NCI-H128 (cell line): ENCODE measurements around the gene C11orf21.
"Not testable (repeated sequence)": the region's sequence is repeated elsewhere in the genome, so short reads cannot be mapped to it uniquely, and the experiment has no call there.

Source experiments
- DNase-seq: peaks from one replicate; lab custom pipeline; 2025; ENCODE audit not compliant: unreplicated experiment; lab: John Stamatoyannopoulos, UW

The C11orf21 gene

DNA sequence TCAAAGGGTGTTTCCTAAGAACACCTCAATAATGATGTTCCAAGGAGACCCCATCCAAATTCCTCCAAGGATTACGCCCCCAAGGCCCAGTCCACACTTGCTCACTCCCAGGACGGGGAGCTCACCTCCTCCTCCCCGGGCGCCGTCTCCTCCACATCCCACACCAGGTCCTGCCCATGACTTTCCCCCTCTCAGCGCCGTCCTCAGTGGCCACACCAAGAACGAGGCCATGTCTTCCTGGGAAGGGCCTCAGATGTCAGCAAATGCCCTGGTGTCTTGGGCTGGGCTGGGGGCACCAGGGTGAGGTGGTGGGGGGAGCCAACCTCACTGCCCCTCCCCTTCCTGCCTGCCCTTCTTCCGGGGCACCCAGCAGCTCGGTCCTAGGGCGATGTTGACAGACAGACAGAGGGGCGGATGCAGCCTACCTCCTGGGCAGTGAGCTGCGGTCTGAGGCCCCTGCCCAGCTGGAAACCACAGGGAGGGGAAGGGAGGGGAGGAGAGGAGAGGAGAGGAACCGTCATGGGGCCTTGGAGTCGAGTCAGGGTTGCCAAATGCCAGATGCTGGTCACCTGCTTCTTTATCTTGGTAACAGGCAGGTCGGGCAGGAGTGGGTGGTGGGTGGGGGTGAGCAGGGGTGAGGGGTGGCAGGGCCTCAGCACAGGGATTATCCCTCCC, at the start of gene C11orf21, which contains the start of gene TSPAN32:
C11orf21 (minus strand) TSS at position 288 of the 675 bp plus-strand sequence; CDS start at position 178, 110 bp downstream.
TSPAN32 (plus strand) TSS at position 383 of the 675 bp plus-strand sequence; CDS start at position 520, 137 bp downstream.
- DNase-seq, result no peak

GRCh38 chr11:2348986-2349385, 47.3 kb upstream of the C11orf21 start:
- DNase-seq, result no peak

DNA sequence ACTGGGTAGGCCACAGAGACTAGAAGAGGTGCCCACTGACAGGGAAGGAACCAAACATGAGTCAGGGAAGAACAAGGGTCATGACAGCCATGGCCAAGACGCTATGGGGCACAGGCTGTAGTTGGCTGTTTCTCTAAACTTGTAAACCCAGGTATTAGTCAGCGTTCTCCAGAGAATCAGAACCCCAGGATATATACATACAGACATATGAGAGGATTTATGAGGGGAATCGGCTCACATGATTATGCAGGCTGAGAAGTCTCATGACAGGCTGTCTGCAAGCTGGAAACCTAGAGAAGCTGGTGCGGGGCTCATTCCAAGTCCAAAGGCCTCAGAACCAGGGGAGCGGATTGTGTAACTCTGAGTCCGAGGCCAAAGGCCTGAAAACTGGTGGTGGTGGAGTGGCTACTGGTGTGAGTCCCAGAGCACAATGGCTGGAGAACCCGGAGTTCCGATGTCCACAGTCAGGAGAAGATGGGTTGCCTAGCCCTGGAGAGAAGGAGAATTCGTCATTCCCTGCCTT, 45.7 kb upstream of the C11orf21 start:
- DNase-seq, result no peak

DNA sequence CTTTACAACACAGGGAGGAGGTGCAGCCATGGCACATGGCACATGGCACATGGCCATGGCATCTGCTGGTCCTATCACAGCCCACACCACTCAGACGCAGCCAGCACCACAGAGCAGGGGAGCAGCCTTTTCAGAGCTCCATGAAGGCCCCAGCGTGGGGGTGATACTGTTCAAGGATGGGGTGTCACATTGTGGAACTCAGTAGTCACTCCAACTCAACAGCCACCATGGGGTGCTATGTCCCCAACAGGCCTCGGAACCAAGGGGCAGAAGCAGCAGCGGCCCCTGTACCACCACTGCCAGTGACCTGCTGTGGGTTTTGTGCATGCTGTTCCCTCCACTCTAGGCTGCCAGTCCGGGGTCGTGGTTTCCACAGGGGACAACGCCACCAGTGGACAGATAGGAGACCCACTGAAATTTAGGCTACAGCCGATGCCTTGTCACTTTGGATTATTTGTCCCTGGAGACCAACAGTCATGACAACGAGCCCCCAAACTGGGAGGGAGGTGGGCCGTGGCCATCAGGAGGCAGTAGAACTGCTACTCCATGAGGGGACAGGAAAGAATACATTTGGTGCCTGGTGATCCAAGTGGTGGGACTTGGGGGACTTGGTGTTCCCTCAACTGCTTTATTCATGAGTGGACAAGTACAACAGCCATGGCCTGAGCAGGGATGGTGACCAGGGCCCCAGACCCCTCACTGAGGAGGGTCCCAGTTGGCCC, 45.0 kb upstream of the C11orf21 start:
- DNase-seq, result no peak

DNA sequence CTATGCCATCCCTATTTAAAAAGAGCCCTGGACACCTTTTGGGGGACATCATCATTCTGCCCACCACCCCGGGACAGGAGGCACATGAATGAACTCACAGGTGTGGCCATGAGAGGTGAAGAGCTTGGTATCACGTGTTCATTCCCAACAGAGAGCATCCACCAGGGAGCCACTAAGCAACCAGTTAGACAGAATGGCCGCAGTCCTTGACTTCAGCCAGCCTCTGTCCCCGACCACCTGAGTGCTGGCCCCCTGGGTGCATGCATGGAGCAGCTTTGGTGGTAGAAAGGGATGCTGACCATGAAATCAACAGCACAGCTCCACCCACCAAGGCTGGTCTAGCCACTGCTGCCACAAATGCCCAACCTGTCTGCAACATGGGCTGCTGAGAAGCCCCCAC, 44.3 kb upstream of the C11orf21 start:
- DNase-seq, result no peak

DNA sequence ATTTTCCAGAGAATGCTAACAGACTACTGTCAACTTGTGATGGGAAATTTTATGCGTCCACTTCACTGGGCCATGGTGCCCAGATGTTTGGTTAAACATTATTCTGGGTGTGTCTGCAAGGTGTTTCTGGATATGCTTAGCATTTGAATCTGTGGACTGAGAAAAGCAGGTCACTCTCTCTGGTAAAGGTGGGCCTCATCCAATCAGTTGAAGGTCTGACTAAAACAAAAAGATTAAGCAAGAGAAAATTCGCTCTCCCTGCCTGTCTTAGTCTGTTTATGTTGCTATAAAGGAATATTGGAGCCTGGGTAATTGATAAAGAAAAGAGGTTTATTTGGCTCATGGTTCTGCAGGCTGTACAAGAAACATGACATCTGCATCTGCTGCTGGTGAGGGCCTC, 43.3 kb upstream of the C11orf21 start:
- DNase-seq, result no peak

GRCh38 chr11:2343502-2343901, 41.8 kb upstream of the C11orf21 start:
- DNase-seq, result no peak

GRCh38 chr11:2342981-2343380, 41.3 kb upstream of the C11orf21 start:
- DNase-seq, result no peak

DNA sequence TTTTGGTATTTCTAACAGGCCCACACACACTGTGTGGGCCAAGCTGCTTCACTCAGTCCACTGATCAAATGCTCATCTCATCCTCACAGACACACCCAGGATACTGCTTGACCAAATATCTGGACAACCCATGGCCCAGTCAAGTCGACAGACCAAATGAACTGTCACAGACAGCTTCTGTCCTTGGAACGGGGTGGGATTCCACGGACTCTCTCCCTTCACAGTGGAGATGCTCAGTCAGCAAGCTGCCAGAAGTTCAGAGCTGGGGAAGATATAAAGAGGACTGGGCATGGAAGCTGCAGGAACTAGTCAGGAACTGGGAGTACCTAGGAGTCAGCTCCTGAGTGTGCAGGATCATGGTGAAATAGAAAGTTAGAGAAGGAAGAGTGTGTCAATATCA, 40.8 kb upstream of the C11orf21 start:
- no peak for DNase-seq

DNA sequence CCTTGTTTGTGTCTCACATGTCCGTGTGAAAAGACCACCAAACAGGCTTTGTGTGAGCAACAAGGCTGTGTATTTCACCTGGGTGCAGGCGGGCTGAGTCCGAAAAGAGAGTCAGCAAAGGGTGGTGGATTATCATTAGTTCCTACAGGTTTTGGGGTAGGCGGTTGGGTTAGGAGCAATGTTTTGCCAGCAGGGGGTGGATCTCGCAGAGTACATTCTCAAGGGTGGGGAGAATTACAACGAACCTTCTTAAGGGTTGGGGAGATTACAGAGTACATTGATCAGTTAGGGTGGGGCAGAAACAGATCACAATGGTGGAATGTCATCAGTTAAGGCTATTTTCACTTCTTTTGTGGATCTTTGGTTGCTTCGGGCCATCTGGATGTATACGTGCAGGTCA, 37.0 kb upstream of the C11orf21 start:
- DNase-seq, result not testable (repeated sequence)

DNA sequence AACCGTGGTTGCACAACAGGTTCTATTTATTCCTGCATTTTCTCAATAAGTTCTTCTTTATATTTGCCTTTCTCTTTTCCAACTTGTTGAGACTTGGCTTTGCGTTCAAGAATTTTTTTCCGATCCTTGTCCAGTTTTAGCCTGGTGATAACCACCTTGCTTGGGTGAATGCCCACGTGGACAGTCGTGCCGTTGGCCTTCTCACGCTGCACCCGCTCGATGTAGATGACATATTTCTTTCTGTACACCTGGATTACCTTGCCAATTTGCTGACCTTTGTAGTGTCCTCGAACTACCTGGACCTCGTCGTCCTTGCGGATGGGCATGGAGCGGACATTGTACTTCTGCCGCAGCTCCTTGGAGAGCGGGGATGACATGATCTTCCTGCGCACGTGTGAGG, 33.6 kb upstream of the C11orf21 start:
- DNase-seq, result not testable (repeated sequence)

GRCh38 chr11:2333486-2334205, 31.9 kb upstream of the C11orf21 start:
- DNase-seq, result not testable (repeated sequence)

- DNase-seq, result not testable (repeated sequence)
These were observed 30.9 kb upstream of the C11orf21 start for GRCh38 chr11:2332569-2332968.

GRCh38 chr11:2331404-2331803, 29.7 kb upstream of the C11orf21 start:
- DNase-seq, result no peak

DNA sequence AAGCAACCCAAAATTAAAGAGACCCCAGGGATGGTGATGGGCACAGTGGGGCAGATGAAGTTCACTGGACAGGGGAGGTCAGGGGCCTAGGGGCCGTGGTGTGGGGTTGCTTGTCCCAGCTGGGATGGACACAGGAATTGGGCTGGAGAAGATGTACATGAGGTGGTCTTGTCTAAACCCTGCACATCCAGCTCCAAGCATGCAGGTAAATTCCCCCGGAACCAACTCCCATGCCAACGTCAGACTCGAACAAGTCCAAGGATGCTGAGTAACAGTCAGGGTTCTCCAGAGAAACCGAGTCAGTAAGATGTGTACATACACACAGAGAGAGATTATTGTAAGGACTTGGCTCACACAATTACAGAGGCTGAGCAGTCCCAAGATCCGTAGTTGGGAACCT, 29.0 kb upstream of the C11orf21 start:
- no peak for DNase-seq

DNA sequence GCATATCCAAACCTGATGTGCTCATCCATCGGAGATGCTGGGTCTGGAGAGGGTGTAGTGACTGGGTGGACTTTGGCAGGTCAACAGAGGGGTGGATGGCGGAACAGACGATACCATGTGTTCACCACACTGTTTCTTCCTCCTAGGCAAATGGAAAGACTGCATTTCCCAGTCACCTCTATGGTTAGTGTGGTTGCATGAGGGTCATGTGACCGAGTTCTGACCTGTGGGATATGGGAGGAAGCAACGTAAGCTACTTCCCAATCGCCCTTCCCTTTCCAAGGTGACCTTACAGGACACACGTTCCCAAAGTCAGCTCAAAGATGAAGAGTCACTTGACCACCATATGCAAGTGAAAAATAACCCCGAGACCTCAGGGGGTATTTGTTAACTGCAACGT, 27.8 kb upstream of the C11orf21 start:
- no peak for DNase-seq

DNA sequence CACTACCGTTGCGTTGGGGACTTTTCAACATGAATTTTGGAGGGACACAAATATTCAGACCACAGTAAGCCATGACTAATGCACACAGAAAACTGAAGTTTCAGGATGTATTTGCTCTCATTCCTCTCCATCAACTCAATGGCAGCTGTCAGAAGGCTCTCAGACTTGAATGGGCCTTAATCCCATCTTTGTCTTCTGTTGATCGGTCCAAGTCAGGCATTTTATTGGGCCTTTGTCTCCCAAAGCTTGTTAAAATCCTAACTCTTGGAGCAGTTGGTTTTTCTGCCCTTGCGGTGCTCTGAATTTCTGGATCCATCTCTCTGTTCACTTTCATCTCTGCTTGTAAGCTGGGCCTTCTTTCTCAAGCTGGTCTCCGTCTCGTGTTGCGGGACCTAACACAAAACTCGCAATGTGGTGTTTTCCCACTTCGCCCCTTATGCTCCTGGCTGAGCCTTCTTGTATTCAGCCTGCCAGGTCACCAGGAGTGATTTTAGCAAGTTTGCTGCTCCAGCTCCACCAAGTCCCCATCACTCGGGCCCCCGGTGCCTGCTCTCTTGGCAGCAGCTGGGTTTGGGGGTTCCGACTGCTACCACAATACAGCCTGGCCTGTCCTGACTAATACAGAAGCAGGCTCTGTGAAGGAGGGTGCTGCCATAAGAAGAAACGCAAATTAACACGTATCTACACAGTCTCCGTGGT, 27.1 kb upstream of the C11orf21 start:
- DNase-seq, result no peak

DNA sequence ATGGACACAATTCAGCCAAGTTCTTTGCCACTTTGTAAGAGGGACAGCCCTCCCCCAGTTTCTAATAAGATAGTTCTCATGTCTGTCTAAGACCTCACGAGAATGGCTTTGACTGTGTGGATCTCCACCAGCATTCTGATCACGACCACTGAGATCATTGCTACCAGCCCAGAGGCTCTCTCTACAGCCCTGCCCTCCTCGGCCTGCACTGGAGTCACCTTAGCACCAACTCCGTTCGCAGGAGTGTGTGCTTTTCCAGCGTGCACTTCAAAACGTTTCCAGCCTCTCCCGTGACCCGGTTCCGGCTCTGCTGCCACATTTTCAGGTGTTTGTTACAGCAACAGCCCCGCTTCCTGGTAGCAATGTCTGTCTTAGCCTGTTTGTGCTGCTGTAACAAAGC, 26.3 kb upstream of the C11orf21 start:
- DNase-seq, result no peak

DNA sequence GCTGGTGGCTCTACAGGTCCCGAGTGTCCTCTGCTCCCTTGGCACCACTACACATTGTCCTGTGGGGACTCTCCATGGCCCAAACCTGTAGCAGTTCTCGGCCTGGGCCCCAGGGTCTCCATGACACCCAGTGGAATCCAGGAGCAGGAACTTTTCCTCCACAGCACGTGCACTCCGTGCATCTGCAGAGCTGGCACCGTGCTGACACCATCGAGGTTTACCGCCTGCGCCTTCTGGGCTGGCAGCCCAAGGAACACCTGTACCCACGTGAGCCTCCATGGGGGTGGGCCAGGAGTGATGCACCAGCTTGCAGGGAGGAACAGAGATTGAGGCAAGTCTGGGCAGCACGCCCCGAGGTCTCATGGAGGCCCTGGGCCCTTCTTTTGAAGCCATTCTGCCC, 25.3 kb upstream of the C11orf21 start:
- no peak for DNase-seq

DNA sequence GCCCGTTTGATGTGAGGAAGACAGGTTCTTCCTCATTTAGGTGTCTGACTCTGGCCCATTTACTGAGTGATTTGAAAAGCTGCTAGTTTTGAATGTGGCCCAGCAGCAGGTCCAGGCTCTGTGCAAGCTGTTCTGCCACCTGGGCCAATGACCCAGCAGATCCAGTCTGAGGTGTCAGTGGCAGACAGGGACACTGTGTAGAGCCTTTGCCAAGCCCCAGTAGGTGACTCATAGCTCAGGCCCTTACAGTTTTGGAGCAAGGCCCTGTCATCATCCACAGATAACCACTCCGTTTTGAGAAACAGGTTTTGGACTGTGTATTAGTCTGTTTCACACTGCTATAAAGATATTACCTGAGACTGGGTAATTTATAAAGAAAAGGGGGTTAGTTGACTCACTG, 24.0 kb upstream of the C11orf21 start:
- DNase-seq, result no peak

DNA sequence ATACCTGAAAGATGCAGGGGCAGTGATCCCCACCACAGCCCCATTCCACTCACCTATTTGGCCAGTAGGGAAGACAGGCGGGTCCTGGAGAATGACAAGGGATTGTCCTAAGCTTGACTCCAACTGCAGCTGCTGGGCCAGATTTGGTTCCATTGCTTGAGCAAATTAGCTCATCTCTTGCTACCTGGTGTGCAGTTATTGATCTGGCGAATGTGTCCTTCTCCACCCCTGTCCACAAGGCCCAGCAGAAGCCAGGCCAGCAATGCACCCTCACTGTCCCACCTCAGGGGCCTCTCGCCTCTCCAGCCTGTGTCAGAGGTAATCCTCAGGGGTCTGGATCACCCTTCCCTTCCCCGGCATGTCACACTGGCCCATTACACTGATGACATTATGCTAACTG, 23.4 kb upstream of the C11orf21 start:
- DNase-seq, result no peak
